ENCODE measurements around the gene LRRC47. TPM values are rescaled to one million over a fixed set of nuclear protein-coding genes. Genes with fewer than 3 reads are reported as not detected.

LRRC47 gene
- total and polyA plus RNA-seq, 9 donors: 26.7 to 60.7 (median 47.6) TPM

DNA sequence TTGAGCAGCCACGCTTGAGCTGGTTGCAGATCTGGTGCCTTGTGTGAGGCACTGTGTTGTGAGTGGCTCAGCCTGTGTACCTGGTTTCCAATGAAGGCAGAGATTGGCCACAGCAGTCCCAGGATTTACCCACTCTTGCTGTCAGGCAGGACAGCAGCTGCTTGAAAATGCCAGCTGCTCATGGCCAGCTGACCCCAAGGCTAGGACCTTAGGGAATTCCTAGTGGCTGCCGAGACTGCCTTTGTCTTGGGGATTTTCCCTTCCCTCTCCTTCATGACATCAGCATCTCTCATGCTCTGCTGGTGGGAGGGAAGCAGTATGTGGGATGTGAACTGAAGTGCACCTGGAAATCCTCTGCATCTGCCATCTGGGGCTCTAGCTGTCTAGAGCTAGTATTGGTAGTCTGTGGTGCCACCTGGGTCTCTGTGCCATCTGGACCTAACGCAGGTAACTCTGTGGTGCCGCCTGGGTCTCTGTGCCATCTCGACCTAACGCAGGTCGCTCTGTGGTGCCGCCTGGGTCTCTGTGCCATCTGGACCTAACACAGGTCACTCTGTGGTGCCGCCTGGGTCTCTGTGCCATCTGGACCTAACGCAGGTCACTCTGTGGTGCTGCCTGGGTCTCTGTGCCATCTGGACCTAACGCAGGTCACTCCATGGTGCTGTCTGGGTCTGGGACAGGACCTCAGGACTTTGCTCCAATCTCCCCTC lies 3.8 kb upstream of the LRRC47 start:
- Histone ChIP-seq H3K27ac (no peak overlapping the region), H3K36me3 (no peaks in the 10 kb centered on the region), H3K4me1 (ENCODE audit: insufficient read depth) (peaks cover 6% of the 10 kb centered on the region), H3K4me3 (no peak overlapping the region), H3K9me3 (no peaks in the 10 kb centered on the region), H3K27me3 (no peaks in the 10 kb centered on the region)
- TF ChIP-seq, protein P1, sequence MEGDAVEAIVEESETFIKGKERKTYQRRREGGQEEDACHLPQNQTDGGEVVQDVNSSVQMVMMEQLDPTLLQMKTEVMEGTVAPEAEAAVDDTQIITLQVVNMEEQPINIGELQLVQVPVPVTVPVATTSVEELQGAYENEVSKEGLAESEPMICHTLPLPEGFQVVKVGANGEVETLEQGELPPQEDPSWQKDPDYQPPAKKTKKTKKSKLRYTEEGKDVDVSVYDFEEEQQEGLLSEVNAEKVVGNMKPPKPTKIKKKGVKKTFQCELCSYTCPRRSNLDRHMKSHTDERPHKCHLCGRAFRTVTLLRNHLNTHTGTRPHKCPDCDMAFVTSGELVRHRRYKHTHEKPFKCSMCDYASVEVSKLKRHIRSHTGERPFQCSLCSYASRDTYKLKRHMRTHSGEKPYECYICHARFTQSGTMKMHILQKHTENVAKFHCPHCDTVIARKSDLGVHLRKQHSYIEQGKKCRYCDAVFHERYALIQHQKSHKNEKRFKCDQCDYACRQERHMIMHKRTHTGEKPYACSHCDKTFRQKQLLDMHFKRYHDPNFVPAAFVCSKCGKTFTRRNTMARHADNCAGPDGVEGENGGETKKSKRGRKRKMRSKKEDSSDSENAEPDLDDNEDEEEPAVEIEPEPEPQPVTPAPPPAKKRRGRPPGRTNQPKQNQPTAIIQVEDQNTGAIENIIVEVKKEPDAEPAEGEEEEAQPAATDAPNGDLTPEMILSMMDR (IDR thresholded peaks at IDR 0.05): no peak
- no peak for TF ChIP-seq EP300 (IDR thresholded peaks at IDR 0.05)
- TF ChIP-seq POLR2A (IDR thresholded peaks at IDR 0.05): no peak
- no peak for DNase-seq
- 77 to 92% (median 85%) methylated on average over 9 to 11 of the region's 11 CpGs for WGBS, 3 donors
- intact Hi-C loops (cut with DNase I): no loop called here

DNA sequence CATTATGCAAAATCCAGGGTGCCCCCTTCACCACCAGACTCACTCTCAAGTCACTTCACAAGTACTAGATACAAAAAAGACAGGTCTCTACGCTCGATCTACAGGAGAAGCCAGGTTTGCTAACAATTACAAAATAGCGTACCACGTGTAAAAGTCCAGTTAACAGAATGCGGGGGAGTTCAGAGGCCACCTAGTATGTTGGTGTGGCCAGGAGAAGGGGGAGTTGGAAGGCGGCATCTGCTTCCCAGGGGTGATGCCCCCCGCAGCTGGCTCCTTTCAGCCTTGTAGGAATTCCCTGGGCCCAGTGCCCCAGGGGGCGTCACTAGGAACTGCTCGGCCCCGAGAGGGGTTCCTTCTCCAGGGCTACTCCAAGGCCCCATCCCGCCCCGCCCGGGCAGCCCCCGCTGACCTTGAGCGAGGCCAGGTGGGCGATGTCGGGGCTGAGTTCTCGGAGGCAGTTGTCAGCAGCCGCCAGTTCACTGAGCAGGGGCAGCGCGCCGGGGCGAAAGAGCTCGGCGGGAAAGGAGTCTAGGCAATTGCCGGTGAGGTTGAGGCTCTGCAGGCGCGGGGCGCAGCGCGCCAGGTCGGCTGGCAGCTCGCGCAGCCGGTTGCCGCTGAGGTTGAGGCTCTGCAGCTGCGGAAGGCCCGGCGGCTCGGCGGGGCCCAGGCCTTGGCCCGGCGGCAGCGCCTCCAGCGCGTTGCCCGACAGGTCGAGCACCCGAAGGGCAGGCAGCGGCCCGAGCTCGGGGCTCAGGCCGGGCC lies 664 bp downstream of the LRRC47 start:
- intact Hi-C loops (cut with DNase I): no loop called here
- DNase-seq: peak in 2 of 5 donors; percentile 35 to 52
- Histone ChIP-seq H3K27ac (no peak overlapping the region), H3K9me3 (no peaks in the 10 kb centered on the region), H3K27me3 (no peaks in the 10 kb centered on the region), H3K4me1 (ENCODE audit: insufficient read depth) (peaks cover 14% of the 10 kb centered on the region), H3K4me3 (peak overlapping the region; percentile 95), H3K36me3 (no peaks in the 10 kb centered on the region)
- 0 to 1% (median 1%) methylated on average over 43 to 53 of the region's 53 CpGs for WGBS, 3 donors
- TF ChIP-seq, protein P1 (IDR thresholded peaks at IDR 0.05): no peak
- TF ChIP-seq POLR2A (IDR thresholded peaks at IDR 0.05) (no peak), EP300 (IDR thresholded peaks at IDR 0.05) (no peak)

DNA sequence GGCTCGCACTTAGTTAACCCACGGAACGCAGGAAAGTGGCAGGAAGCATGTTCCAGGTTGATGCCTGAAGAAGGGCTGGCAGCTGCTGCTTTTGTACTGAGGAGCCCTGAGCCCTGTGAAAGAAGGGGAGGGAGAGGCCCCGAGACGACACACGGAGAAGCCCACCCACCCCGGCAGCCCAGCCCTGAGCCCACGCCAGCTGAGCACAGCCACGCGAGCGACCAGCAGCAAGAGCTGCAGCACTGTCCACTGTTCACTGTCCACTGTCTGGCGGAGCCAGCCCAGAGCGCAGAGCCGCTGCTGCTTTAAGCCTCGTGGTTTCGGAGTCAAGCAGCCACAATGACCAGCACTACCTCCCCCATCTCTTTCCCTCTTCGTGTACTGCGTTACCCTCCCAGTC lies 5.3 kb downstream of the LRRC47 start:
- intact Hi-C loops (cut with DNase I): no loop called here
- Histone ChIP-seq H3K4me3 (no peak overlapping the region), H3K9me3 (no peaks in the 10 kb centered on the region), H3K27ac (no peak overlapping the region), H3K27me3 (no peaks in the 10 kb centered on the region), H3K4me1 (ENCODE audit: insufficient read depth) (peaks cover 15% of the 10 kb centered on the region), H3K36me3 (no peaks in the 10 kb centered on the region)
- TF ChIP-seq POLR2A (IDR thresholded peaks at IDR 0.05) (no peak), EP300 (IDR thresholded peaks at IDR 0.05) (no peak)
- TF ChIP-seq, protein P1 (IDR thresholded peaks at IDR 0.05): no peak
- WGBS, 3 donors: 67 to 72% (median 68%) methylated on average over 18 of the region's 18 CpGs
- no peak for DNase-seq

DNA sequence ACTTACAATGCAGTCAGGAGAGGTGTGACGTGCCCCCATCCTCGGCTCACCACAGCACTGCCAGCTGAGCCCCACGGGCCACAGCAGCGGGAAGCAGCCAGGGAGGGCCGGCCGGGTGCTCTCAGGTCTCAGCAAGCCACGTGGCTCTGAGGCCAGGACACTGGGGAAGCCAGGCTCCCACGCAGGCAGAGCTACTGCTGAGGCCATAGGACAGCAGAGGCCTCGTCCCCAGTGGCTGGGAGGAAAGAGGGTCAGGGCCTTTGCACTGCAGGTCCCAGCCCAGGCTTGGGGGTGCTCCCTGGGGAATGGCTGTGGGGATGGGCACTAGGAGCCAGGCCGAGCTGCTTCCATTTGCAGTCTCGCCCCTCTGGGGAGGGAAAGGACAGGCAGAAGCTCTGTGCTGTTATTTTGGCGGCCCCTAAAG lies 5.8 kb downstream of the LRRC47 start:
- 55 to 56% (median 55%) methylated on average over 6 to 12 of the region's 12 CpGs for WGBS, 3 donors
- Histone ChIP-seq H3K36me3 (no peaks in the 10 kb centered on the region), H3K27me3 (no peaks in the 10 kb centered on the region), H3K9me3 (no peaks in the 10 kb centered on the region), H3K27ac (no peak overlapping the region), H3K4me1 (ENCODE audit: insufficient read depth) (peaks cover 15% of the 10 kb centered on the region), H3K4me3 (no peak overlapping the region)
- TF ChIP-seq, protein P1 (IDR thresholded peaks at IDR 0.05): no peak
- TF ChIP-seq EP300 (IDR thresholded peaks at IDR 0.05): no peak
- TF ChIP-seq POLR2A (IDR thresholded peaks at IDR 0.05): no peak
- no peak for DNase-seq
- intact Hi-C loops (cut with DNase I): no loop called here
